IPS-11a (cell line): Measurements from ENCODE around the gene NCK2.

Experiments
- H3K4me3 ChIP-seq: one replicate; pipeline ENCODE4 v1.5.1; 2013; ENCODE audit warnings: low read depth, low read length, control low read depth

The NCK2 gene

GRCh38 chr2:105841551-105841950, 96.8 kb downstream of the NCK2 start:
- no peak overlapping the region for H3K4me3 ChIP-seq

GRCh38 chr2:105842555-105842954, 97.8 kb downstream of the NCK2 start:
- no peak overlapping the region for H3K4me3 ChIP-seq

- no peak overlapping the region for H3K4me3 ChIP-seq
These were observed 99.0 kb downstream of the NCK2 start for GRCh38 chr2:105843476-105844374.

GRCh38 chr2:105845976-105846375, 101.3 kb downstream of the NCK2 start:
- no peak overlapping the region for H3K4me3 ChIP-seq

- no peak overlapping the region for H3K4me3 ChIP-seq
These were observed 102.3 kb downstream of the NCK2 start for GRCh38 chr2:105847056-105847455.

- H3K4me3 ChIP-seq = no peak overlapping the region
These were observed 103.7 kb downstream of the NCK2 start for GRCh38 chr2:105848367-105848766.

GRCh38 chr2:105849431-105850179, 104.9 kb downstream of the NCK2 start:
- H3K4me3 ChIP-seq = no peak overlapping the region

- no peak overlapping the region for H3K4me3 ChIP-seq
These were observed 107.4 kb downstream of the NCK2 start for GRCh38 chr2:105852066-105852465.

GRCh38 chr2:105853354-105854088, 108.8 kb downstream of the NCK2 start:
- no peak overlapping the region for H3K4me3 ChIP-seq

GRCh38 chr2:105854972-105855371, 110.3 kb downstream of the NCK2 start:
- no peak overlapping the region for H3K4me3 ChIP-seq

GRCh38 chr2:105856581-105856980, 111.9 kb downstream of the NCK2 start:
- no peak overlapping the region for H3K4me3 ChIP-seq

- no peak overlapping the region for H3K4me3 ChIP-seq
These were observed 112.5 kb downstream of the NCK2 start for GRCh38 chr2:105857076-105857740.

GRCh38 chr2:105858868-105859693, 114.4 kb downstream of the NCK2 start:
- H3K4me3 ChIP-seq = no peak overlapping the region

GRCh38 chr2:105859694-105859951, 114.9 kb downstream of the NCK2 start:
- H3K4me3 ChIP-seq = no peak overlapping the region

- no peak overlapping the region for H3K4me3 ChIP-seq
These were observed 115.9 kb downstream of the NCK2 start for GRCh38 chr2:105860567-105860966.

GRCh38 chr2:105861200-105861599, 116.5 kb downstream of the NCK2 start:
- no peak overlapping the region for H3K4me3 ChIP-seq

- no peak overlapping the region for H3K4me3 ChIP-seq
These were observed 118.1 kb downstream of the NCK2 start for GRCh38 chr2:105862843-105863242.

- no peak overlapping the region for H3K4me3 ChIP-seq
These were observed 119.5 kb downstream of the NCK2 start for GRCh38 chr2:105864262-105864661.

GRCh38 chr2:105865222-105865913, 120.7 kb downstream of the NCK2 start:
- no peak overlapping the region for H3K4me3 ChIP-seq
